Lower leg skin (tissue), 3 donors: ENCODE results near the gene TESK2.

ENCODE experiments used
- CTCF ChIP-seq, 3 donors: fragments of 450-650 bp; IDR thresholded peaks; one replicate each; pipeline ENCODE4 v1.5.1; 2016; ENCODE audit warnings: antibody characterized with exemption in 3 of 3, mild to moderate bottlenecking in 3 of 3, moderate library complexity in 2 of 3
- POLR2A ChIP-seq, 2 donors: fragments of 450-650 bp; IDR thresholded peaks; one replicate each; pipeline ENCODE4 v1.6.1; 2016 to 2017; ENCODE audit warnings: antibody characterized with exemption in 2 of 2, mild to moderate bottlenecking in 1 of 2, moderate library complexity in 1 of 2

- no peak for TF ChIP-seq CTCF (IDR thresholded peaks at IDR 0.05)
- no peak for TF ChIP-seq POLR2A (IDR thresholded peaks at IDR 0.05)
Observed at GRCh38 chr1:45454464-45454863, 36.5 kb downstream of the TESK2 start.
